Osteoblast (primary cell): ENCODE results near the gene FNBP1L. TPM values are rescaled to one million over a fixed set of nuclear protein-coding genes. Genes with fewer than 3 reads are reported as not detected.
"Not testable (repeated sequence)": the region's sequence is repeated elsewhere in the genome, so short reads cannot be mapped to it uniquely, and the experiment has no call there.

Experiments
- DNase-seq: peaks from one replicate; pipeline ENCODE4 v3.0.0; 2011; ENCODE audit warnings: low spot score, mixed read lengths; ENCODE audit not compliant: insufficient read length; ENCODE audit errors: missing footprints
- H2AFZ ChIP-seq: 2 replicates; pipeline ENCODE4 v1.6.0; 2011; ENCODE audit warnings: mild to moderate bottlenecking, low read length
- H3K27ac ChIP-seq: 2 replicates; pipeline ENCODE4 v1.5.1; 2011; ENCODE audit warnings: mild to moderate bottlenecking, low read depth, low read length, moderate library complexity
- H3K27me3 ChIP-seq: 2 replicates; pipeline ENCODE4 v1.6.0; 2012; ENCODE audit warnings: mild to moderate bottlenecking, control low read depth, inconsistent platforms, low read length, moderate library complexity; ENCODE audit not compliant: insufficient read depth
- H3K36me3 ChIP-seq: 2 replicates; pipeline ENCODE4 v1.5.1; 2011; ENCODE audit warnings: mild to moderate bottlenecking, low read length, control low read depth, moderate library complexity; ENCODE audit not compliant: insufficient read depth
- H3K4me1 ChIP-seq: 2 replicates; pipeline ENCODE4 v1.5.1; 2011; ENCODE audit warnings: mild to moderate bottlenecking, low read length, control low read depth, moderate library complexity; ENCODE audit not compliant: insufficient read depth
- H3K4me2 ChIP-seq: 2 replicates; pipeline ENCODE4 v1.6.0; 2011; ENCODE audit warnings: mild to moderate bottlenecking, low read length; ENCODE audit not compliant: insufficient read depth
- H3K4me3 ChIP-seq: fragments of 200-600 bp; sonication (generic); 3 replicates; pipeline ENCODE4 v1.5.1; 2012; ENCODE audit warnings: mild to moderate bottlenecking, low read length, inconsistent platforms; ENCODE audit not compliant: insufficient read depth
- H3K79me2 ChIP-seq: 2 replicates; pipeline ENCODE4 v1.6.0; 2012; ENCODE audit warnings: mild to moderate bottlenecking, low read length, control low read depth, inconsistent platforms; ENCODE audit not compliant: insufficient read depth
- H3K9me3 ChIP-seq: 2 replicates; pipeline ENCODE4 v1.5.1; 2011; ENCODE audit warnings: low read depth, low read length, control low read depth
- H4K20me1 ChIP-seq: 2 replicates; pipeline ENCODE4 v1.6.0; 2012; ENCODE audit warnings: mild to moderate bottlenecking, low read length, control low read depth; ENCODE audit not compliant: insufficient read depth
- total RNA-seq: library from RNA; depleted of rRNA; stranded (reverse); fragments of >200 nt; gene quantifications from 2 replicates; pipeline ENCODE4 v1.2.3, GENCODE V29; 2012
- TF ChIP-seq, protein P1 (sequence below): IDR thresholded peaks from 2 replicates; pipeline ENCODE4 v1.5.1; 2011; ENCODE audit warnings: mild to moderate bottlenecking, low read depth, low read length, moderate library complexity; ENCODE audit errors: extremely low read depth

FNBP1L gene
- total RNA-seq, 1 donor = 8.7 TPM

- Histone ChIP-seq H3K4me2 (no peak overlapping the region), H3K9me3 (no peaks in the 10 kb centered on the region), H3K4me3 (no peak overlapping the region), H3K4me1 (peaks cover 2% of the 10 kb centered on the region), H3K79me2 (peaks cover 2% of the 10 kb centered on the region), H3K36me3 (no peaks in the 10 kb centered on the region), H3K27ac (no peak overlapping the region), H4K20me1 (peaks cover 2% of the 10 kb centered on the region), H3K27me3 (peaks cover 27% of the 10 kb centered on the region), H2AFZ (no peak overlapping the region)
- no peak for DNase-seq
- TF ChIP-seq, protein P1, sequence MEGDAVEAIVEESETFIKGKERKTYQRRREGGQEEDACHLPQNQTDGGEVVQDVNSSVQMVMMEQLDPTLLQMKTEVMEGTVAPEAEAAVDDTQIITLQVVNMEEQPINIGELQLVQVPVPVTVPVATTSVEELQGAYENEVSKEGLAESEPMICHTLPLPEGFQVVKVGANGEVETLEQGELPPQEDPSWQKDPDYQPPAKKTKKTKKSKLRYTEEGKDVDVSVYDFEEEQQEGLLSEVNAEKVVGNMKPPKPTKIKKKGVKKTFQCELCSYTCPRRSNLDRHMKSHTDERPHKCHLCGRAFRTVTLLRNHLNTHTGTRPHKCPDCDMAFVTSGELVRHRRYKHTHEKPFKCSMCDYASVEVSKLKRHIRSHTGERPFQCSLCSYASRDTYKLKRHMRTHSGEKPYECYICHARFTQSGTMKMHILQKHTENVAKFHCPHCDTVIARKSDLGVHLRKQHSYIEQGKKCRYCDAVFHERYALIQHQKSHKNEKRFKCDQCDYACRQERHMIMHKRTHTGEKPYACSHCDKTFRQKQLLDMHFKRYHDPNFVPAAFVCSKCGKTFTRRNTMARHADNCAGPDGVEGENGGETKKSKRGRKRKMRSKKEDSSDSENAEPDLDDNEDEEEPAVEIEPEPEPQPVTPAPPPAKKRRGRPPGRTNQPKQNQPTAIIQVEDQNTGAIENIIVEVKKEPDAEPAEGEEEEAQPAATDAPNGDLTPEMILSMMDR = no peak
Measured at GRCh38 chr1:93453911-93454310, 6.0 kb downstream of the FNBP1L start.

- Histone ChIP-seq H4K20me1 (no peaks in the 10 kb centered on the region), H3K4me3 (no peak overlapping the region), H3K36me3 (no peaks in the 10 kb centered on the region), H3K79me2 (peaks cover under 1% of the 10 kb centered on the region), H2AFZ (no peak overlapping the region), H3K27ac (no peak overlapping the region), H3K27me3 (no peaks in the 10 kb centered on the region), H3K4me1 (no peaks in the 10 kb centered on the region), H3K4me2 (no peak overlapping the region), H3K9me3 (no peaks in the 10 kb centered on the region)
- TF ChIP-seq, protein P1 = no peak
- DNase-seq = no peak
Measured at GRCh38 chr1:93459126-93459525, 11.2 kb downstream of the FNBP1L start.

DNA sequence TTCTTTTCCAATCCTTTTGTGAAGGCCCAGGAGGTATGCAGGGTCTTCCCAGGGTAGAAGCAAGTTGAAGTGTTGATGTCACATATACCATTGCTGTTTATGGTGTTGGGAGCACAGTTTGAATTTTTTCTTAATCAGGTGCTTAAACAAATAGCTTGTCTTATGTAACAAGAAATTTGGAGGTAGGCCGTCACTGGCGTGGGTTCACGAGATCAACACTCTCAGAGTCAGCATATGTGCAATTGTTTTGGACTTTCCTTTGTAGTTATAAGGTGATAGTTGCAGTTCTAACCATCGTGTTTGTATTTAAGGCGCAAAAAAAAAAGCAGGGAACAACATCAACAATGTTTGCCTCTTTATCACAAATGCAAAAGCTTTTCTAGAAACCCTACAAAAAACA lies 13.3 kb downstream of the FNBP1L start:
- no peaks in the 10 kb centered on the region for H3K79me2 ChIP-seq

DNA sequence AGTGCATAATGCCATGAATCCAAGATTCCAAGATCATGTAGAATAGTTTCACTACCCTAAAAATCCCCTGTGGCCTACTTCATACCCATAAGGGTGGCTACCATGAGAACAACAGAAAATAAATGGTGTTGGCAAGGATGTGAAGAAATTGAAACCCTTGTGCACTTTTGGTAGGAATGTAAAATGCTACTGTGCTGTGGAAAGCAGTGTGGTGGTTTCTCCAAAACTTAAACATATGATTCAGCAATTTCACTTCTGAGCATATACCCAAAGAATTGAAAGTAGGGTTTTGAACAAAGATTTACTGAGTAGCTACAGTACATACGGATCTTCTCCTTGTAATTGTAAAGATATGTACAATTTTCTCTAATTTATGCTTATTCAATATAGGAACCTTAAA lies 16.0 kb downstream of the FNBP1L start:
- Histone ChIP-seq H3K4me2 (no peak overlapping the region), H3K4me3 (no peak overlapping the region), H3K4me1 (no peaks in the 10 kb centered on the region), H3K79me2 (peaks cover 3% of the 10 kb centered on the region), H3K27me3 (no peaks in the 10 kb centered on the region), H4K20me1 (no peaks in the 10 kb centered on the region), H3K27ac (no peak overlapping the region), H2AFZ (no peak overlapping the region), H3K36me3 (no peaks in the 10 kb centered on the region), H3K9me3 (no peaks in the 10 kb centered on the region)
- TF ChIP-seq, protein P1 = no peak
- DNase-seq = no peak

More for the DNA sequence above, 13.3 kb downstream of the FNBP1L start:
- Histone ChIP-seq H4K20me1 (no peaks in the 10 kb centered on the region), H3K4me1 (no peaks in the 10 kb centered on the region), H3K36me3 (no peaks in the 10 kb centered on the region), H2AFZ (no peak overlapping the region), H3K27ac (no peak overlapping the region), H3K4me2 (no peak overlapping the region), H3K9me3 (no peaks in the 10 kb centered on the region), H3K27me3 (no peaks in the 10 kb centered on the region), H3K4me3 (no peak overlapping the region)
- TF ChIP-seq, protein P1 = no peak
- DNase-seq = no peak

GRCh38 chr1:93465371-93466082 lies 17.6 kb downstream of the FNBP1L start:
- not testable (repeated sequence) for H4K20me1 ChIP-seq, DNase-seq, H3K9me3 ChIP-seq, H3K4me2 ChIP-seq, H3K27me3 ChIP-seq, H3K27ac ChIP-seq, H3K79me2 ChIP-seq, H3K36me3 ChIP-seq, H2AFZ ChIP-seq, H3K4me3 ChIP-seq, H3K4me1 ChIP-seq
